ENCODE data around the gene DNASE1L2. TPM values are rescaled to one million over a fixed set of nuclear protein-coding genes. Genes with fewer than 3 reads are reported as not detected.
A peak's percentile ranks its signal among the peaks of the same experiment; 100 is the strongest.

Gene DNASE1L2
- polyA plus RNA-seq, 3 donors = 1.1 TPM; not detected in 2

DNA sequence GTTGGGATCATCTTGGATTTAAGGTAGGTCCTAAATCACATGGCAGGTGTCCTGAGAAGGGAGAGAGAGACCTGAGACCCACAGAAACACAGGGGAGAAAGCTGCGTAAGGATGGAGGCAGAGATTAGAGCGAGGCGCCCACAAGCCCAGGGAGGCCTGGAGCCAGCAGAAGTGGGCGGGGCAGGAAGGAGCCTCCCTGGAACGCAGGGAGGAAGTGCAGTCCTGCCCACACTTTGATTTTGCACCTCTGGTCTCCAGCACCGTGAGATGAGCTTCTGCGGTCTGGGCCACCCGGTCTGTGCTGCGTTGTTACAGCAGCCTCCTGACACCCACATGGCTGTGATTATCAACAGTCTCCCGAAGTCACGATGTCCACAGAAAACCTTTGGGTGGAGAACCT, 6.4 kb downstream of the DNASE1L2 start:
- Histone ChIP-seq H3K4me1 (ENCODE audit: control insufficient read depth in 1 of 2, insufficient read depth in 2 of 2, low read length in 2 of 2) (no peaks in the 10 kb centered on the region), H3K4me2 (replicated peaks; ENCODE audit: extremely low read depth, low read length, poor library complexity, severe bottlenecking) (no peak overlapping the region), H3K9me3 (replicated peaks in 1 of 2; ENCODE audit: control insufficient read depth in 1 of 2, insufficient read depth in 1 of 2, low read length in 2 of 2) (no peaks in the 10 kb centered on the region), H3K4me3 (replicated peaks in 1 of 3; ENCODE audit: low read depth in 2 of 3, low read length in 3 of 3) (no peak overlapping the region), H3K36me3 (replicated peaks in 1 of 2; ENCODE audit: control insufficient read depth in 1 of 2, insufficient read depth in 2 of 2, low read length in 2 of 2) (peaks cover 47 to 55% of the 10 kb centered on the region in 2 donors), H3K79me2 (ENCODE audit: insufficient read depth, low read length) (no peaks in the 10 kb centered on the region), H3K27me3 (ENCODE audit: control insufficient read depth in 2 of 2, insufficient read depth in 2 of 2, low read length in 2 of 2) (peaks cover 5 to 13% of the 10 kb centered on the region in 2 donors), H4K20me1 (ENCODE audit: insufficient read depth, low read length) (peaks cover 12% of the 10 kb centered on the region), H3K27ac (ENCODE audit: low read depth in 1 of 2, low read length in 2 of 2) (no peak overlapping the region), H3K9ac (ENCODE audit: insufficient read depth, low read length, poor library complexity, severe bottlenecking) (no peak overlapping the region), H2AFZ (ENCODE audit: insufficient read depth, low read depth, low read length, poor library complexity, severe bottlenecking) (no peak overlapping the region)
- H3K36me3 Mint-ChIP-seq = peaks cover 42 to 72% of the 10 kb centered on the region in 2 donors
- TF ChIP-seq, protein P1, sequence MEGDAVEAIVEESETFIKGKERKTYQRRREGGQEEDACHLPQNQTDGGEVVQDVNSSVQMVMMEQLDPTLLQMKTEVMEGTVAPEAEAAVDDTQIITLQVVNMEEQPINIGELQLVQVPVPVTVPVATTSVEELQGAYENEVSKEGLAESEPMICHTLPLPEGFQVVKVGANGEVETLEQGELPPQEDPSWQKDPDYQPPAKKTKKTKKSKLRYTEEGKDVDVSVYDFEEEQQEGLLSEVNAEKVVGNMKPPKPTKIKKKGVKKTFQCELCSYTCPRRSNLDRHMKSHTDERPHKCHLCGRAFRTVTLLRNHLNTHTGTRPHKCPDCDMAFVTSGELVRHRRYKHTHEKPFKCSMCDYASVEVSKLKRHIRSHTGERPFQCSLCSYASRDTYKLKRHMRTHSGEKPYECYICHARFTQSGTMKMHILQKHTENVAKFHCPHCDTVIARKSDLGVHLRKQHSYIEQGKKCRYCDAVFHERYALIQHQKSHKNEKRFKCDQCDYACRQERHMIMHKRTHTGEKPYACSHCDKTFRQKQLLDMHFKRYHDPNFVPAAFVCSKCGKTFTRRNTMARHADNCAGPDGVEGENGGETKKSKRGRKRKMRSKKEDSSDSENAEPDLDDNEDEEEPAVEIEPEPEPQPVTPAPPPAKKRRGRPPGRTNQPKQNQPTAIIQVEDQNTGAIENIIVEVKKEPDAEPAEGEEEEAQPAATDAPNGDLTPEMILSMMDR (IDR thresholded peaks at IDR 0.05) = no peak
- no peak for DNase-seq
- H3K4me1 Mint-ChIP-seq = peaks cover 3% of the 10 kb centered on the region
- H3K4me3 Mint-ChIP-seq = no peak overlapping the region
- peak overlapping the region in 1 of 7 donors; percentile 54 for H3K27ac Mint-ChIP-seq
- H3K9me3 Mint-ChIP-seq = peaks cover 0 to 3% (median 0%) of the 10 kb centered on the region in 7 donors
- intact Hi-C loops (cut with micrococcal nuclease) = loop anchor here in 1 of 2 donors (10.0 kb wide), 1 partner anchor 238 kb away; the partner anchor contains the start of gene ZNF598
- WGBS (ENCODE audit: insufficient coverage) = 82% methylated on average over 11 of the region's 11 CpGs
- peaks cover 12 to 19% (median 14%) of the 10 kb centered on the region in 3 donors for H3K27me3 Mint-ChIP-seq (ENCODE audit: low read depth in 3 of 3)

DNA sequence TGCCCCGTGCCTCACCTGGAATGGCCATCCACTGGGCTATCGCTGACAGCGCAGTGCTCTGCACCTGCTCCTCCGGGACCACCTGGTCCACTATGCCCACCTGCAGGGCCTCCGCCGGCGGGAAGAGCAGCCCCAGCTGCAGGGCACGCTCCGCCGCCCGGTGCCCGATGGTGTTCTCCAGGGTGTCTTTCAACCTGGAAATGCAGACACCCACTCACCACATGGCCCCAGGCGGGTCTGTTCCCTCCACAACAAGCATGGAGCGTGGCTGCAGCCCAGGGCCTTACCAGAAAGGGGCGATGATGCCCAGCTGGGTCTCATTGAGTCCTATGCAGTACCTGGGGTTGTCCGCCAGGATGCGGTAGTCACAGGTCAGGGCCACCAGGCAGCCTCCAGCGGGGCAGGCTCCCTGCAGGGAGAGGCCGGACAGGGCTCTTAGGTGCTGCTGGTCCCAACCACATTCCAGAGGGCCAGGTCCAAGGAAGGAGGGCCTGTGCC, 6.8 kb downstream of the DNASE1L2 start:
- Histone ChIP-seq H3K79me2 (ENCODE audit: insufficient read depth, low read length) (no peaks in the 10 kb centered on the region), H4K20me1 (ENCODE audit: insufficient read depth, low read length) (peaks cover 8% of the 10 kb centered on the region), H3K27ac (ENCODE audit: low read depth in 1 of 2, low read length in 2 of 2) (no peak overlapping the region), H3K9me3 (replicated peaks in 1 of 2; ENCODE audit: control insufficient read depth in 1 of 2, insufficient read depth in 1 of 2, low read length in 2 of 2) (no peaks in the 10 kb centered on the region), H3K9ac (ENCODE audit: insufficient read depth, low read length, poor library complexity, severe bottlenecking) (no peak overlapping the region), H3K4me2 (replicated peaks; ENCODE audit: extremely low read depth, low read length, poor library complexity, severe bottlenecking) (no peak overlapping the region), H2AFZ (ENCODE audit: insufficient read depth, low read depth, low read length, poor library complexity, severe bottlenecking) (no peak overlapping the region), H3K4me3 (replicated peaks in 1 of 3; ENCODE audit: low read depth in 2 of 3, low read length in 3 of 3) (no peak overlapping the region), H3K36me3 (replicated peaks in 1 of 2; ENCODE audit: control insufficient read depth in 1 of 2, insufficient read depth in 2 of 2, low read length in 2 of 2) (peaks cover 47 to 55% of the 10 kb centered on the region in 2 donors), H3K4me1 (ENCODE audit: control insufficient read depth in 1 of 2, insufficient read depth in 2 of 2, low read length in 2 of 2) (no peaks in the 10 kb centered on the region), H3K27me3 (ENCODE audit: control insufficient read depth in 2 of 2, insufficient read depth in 2 of 2, low read length in 2 of 2) (peaks cover 0 to 8% of the 10 kb centered on the region in 2 donors)
- Mint-ChIP-seq H3K9me3 (peaks cover 0 to 3% (median 0%) of the 10 kb centered on the region in 7 donors), H3K27me3 (ENCODE audit: low read depth in 3 of 3) (peaks cover 11 to 14% (median 11%) of the 10 kb centered on the region in 3 donors), H3K4me3 (no peak overlapping the region), H3K36me3 (peaks cover 42 to 74% of the 10 kb centered on the region in 2 donors), H3K27ac (no peak overlapping the region), H3K4me1 (peaks cover 3% of the 10 kb centered on the region)
- WGBS (ENCODE audit: insufficient coverage) = 98% methylated on average over 19 of the region's 19 CpGs
- DNase-seq = no peak
- intact Hi-C loops (cut with micrococcal nuclease) = loop anchor here in 1 of 2 donors (10.0 kb wide), 1 partner anchor 238 kb away; the partner anchor contains the start of gene ZNF598
- TF ChIP-seq, protein P1 (IDR thresholded peaks at IDR 0.05) = no peak
